DOHH2 (cell line): Measurements from ENCODE around the gene ROR1.

Source experiments
- H3F3A ChIP-seq: fragments of 200-600 bp; sonication (generic), shearing (Covaris generic); 2 replicates; pipeline ENCODE4 v1.6.0; 2016; ENCODE audit warnings: antibody characterized with exemption, mild to moderate bottlenecking; ENCODE audit not compliant: control insufficient read depth, insufficient read depth
- H3K27ac ChIP-seq: fragments of 200-600 bp; sonication (generic); 2 replicates; pipeline ENCODE4 v1.5.1; 2014; ENCODE audit warnings: low read depth, mild to moderate bottlenecking, low read length, moderate library complexity
- H3K27me3 ChIP-seq: fragments of 200-600 bp; sonication (generic); 2 replicates; pipeline ENCODE4 v1.6.1; 2014; ENCODE audit warnings: mild to moderate bottlenecking, low read length, mixed read lengths; ENCODE audit not compliant: control insufficient read depth
- H3K36me3 ChIP-seq: fragments of 200-600 bp; sonication (generic); 2 replicates; pipeline ENCODE4 v1.6.1; 2014; ENCODE audit warnings: mild to moderate bottlenecking, low read length, moderate library complexity, mixed read lengths; ENCODE audit not compliant: control insufficient read depth
- H3K4me1 ChIP-seq: fragments of 200-600 bp; sonication (generic); 2 replicates; pipeline ENCODE4 v1.6.1; 2014; ENCODE audit warnings: mild to moderate bottlenecking, low read length, mixed read lengths; ENCODE audit not compliant: control insufficient read depth
- H3K4me2 ChIP-seq: fragments of 200-600 bp; sonication (generic); 2 replicates; pipeline ENCODE4 v1.6.0; 2014; ENCODE audit warnings: mild to moderate bottlenecking, low read length, moderate library complexity
- H3K4me3 ChIP-seq: fragments of 200-600 bp; sonication (generic); 2 replicates; pipeline ENCODE4 v1.5.1; 2014; ENCODE audit warnings: mild to moderate bottlenecking, low read length, mixed read lengths
- H3K79me2 ChIP-seq: fragments of 200-600 bp; sonication (generic); 2 replicates; pipeline ENCODE4 v1.6.1; 2014; ENCODE audit warnings: mild to moderate bottlenecking, low read length, mixed read lengths; ENCODE audit not compliant: control insufficient read depth
- H3K9me2 ChIP-seq: fragments of 200-600 bp; sonication (generic); replicated peaks from 2 replicates; pipeline ENCODE4 v1.6.1; 2014; ENCODE audit warnings: mild to moderate bottlenecking, low read length, mixed read lengths; ENCODE audit not compliant: control insufficient read depth
- H3K9me3 ChIP-seq: fragments of 200-600 bp; sonication (generic); 2 replicates; pipeline ENCODE4 v1.6.1; 2014; ENCODE audit warnings: antibody characterized with exemption, low read length, mixed read lengths; ENCODE audit not compliant: control insufficient read depth, insufficient read depth
- H4K20me1 ChIP-seq: fragments of 200-600 bp; sonication (generic); 2 replicates; pipeline ENCODE4 v1.6.0; 2014; ENCODE audit warnings: low read depth, mild to moderate bottlenecking, antibody characterized with exemption, low read length, moderate library complexity; ENCODE audit not compliant: control insufficient read depth, insufficient read depth
- EZH2phosphoT487 ChIP-seq: fragments of 200-600 bp; sonication (generic); IDR thresholded peaks from 2 replicates; pipeline ENCODE4 v1.6.1; 2017; ENCODE audit warnings: borderline replicate concordance, mild to moderate bottlenecking, antibody characterized with exemption, low read length, moderate library complexity, mixed read lengths
- TF ChIP-seq, protein P1 (sequence below): fragments of 200-600 bp; sonication (generic); IDR thresholded peaks from one replicate; pipeline ENCODE4 v1.5.1; 2014; ENCODE audit warnings: antibody characterized with exemption, mild to moderate bottlenecking, low read depth, low read length; ENCODE audit not compliant: poor library complexity, severe bottlenecking

The ROR1 gene

GRCh38 chr1:63904826-63905225 is 131.0 kb downstream of the ROR1 start:
- Histone ChIP-seq H4K20me1 (no peaks in the 10 kb centered on the region), H3K4me3 (no peak overlapping the region), H3K9me2 (no peaks in the 10 kb centered on the region), H3K9me3 (no peaks in the 10 kb centered on the region), H3K79me2 (no peaks in the 10 kb centered on the region), H3K36me3 (no peaks in the 10 kb centered on the region), H3F3A (no peaks in the 10 kb centered on the region), H3K27me3 (no peaks in the 10 kb centered on the region), H3K4me2 (no peak overlapping the region), H3K27ac (no peak overlapping the region), H3K4me1 (peaks cover 10% of the 10 kb centered on the region)
- TF ChIP-seq, protein P1, sequence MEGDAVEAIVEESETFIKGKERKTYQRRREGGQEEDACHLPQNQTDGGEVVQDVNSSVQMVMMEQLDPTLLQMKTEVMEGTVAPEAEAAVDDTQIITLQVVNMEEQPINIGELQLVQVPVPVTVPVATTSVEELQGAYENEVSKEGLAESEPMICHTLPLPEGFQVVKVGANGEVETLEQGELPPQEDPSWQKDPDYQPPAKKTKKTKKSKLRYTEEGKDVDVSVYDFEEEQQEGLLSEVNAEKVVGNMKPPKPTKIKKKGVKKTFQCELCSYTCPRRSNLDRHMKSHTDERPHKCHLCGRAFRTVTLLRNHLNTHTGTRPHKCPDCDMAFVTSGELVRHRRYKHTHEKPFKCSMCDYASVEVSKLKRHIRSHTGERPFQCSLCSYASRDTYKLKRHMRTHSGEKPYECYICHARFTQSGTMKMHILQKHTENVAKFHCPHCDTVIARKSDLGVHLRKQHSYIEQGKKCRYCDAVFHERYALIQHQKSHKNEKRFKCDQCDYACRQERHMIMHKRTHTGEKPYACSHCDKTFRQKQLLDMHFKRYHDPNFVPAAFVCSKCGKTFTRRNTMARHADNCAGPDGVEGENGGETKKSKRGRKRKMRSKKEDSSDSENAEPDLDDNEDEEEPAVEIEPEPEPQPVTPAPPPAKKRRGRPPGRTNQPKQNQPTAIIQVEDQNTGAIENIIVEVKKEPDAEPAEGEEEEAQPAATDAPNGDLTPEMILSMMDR = no peak
- no peak for TF ChIP-seq EZH2phosphoT487

DNA sequence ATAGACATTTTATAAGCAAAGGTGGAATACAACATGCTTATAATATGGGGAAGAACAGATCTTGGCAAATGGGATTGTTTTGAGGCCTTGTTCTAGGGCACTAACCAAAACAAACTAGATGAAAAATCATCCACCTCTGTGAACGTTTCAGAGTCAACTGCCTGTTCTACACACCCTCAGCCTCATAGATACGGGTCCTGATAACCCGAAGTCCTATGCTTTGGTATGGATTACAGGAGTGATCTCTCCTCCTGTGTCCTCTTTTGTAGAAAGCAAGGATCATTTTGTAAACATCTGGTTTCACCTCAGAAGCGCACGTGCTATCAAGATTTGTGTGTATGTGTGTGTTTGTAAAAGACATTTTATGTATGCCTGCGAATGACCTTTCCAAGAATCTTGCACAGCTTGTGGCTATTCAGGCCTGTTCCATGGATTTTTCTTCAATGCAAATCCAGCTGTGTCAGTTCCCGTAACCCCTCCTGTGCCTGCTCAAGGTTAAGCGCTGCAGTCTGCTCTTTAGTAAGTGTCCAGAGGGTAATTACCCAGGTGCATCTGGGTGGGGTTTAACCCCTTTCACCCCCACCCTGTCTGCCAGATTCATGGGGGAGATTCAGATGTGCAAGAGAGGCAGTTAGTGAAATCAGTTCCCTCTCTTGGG is 132.4 kb downstream of the ROR1 start:
- Histone ChIP-seq H3K9me3 (no peaks in the 10 kb centered on the region), H3K4me1 (peaks cover 10% of the 10 kb centered on the region), H3K4me3 (no peak overlapping the region), H3K9me2 (no peaks in the 10 kb centered on the region), H3K27me3 (no peaks in the 10 kb centered on the region), H3K36me3 (no peaks in the 10 kb centered on the region), H3K27ac (no peak overlapping the region), H3F3A (no peaks in the 10 kb centered on the region), H4K20me1 (no peaks in the 10 kb centered on the region), H3K79me2 (no peaks in the 10 kb centered on the region), H3K4me2 (no peak overlapping the region)
- TF ChIP-seq, protein P1 = no peak
- TF ChIP-seq EZH2phosphoT487 = no peak

DNA sequence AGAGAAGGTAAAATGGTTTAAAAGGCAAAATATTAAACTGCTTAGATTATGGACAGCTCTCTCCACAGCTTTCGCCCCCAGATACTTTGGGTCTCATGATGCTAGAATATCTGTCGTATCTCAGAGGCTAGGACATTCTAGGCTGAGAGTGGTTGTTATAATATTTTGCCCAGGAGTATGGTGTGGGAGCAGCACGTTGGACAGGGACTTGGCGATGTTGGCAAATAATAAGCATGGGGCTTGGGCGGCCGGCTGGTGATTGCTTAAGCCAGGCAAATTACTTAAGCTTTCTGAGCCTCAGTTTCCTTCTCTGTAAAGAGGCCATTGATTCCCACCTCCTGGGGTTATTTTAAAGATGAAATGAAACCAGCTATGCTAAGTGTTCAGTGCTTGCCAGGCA is 133.2 kb downstream of the ROR1 start:
- H3K27ac ChIP-seq = no peak overlapping the region
- H3K9me2 ChIP-seq = no peaks in the 10 kb centered on the region
- no peaks in the 10 kb centered on the region for H3K79me2 ChIP-seq
- H3F3A ChIP-seq = no peaks in the 10 kb centered on the region
- H3K4me1 ChIP-seq = peaks cover 10% of the 10 kb centered on the region
- no peak overlapping the region for H3K4me3 ChIP-seq
- H3K36me3 ChIP-seq = no peaks in the 10 kb centered on the region
- no peaks in the 10 kb centered on the region for H4K20me1 ChIP-seq
- no peaks in the 10 kb centered on the region for H3K9me3 ChIP-seq
- H3K4me2 ChIP-seq = no peak overlapping the region
- TF ChIP-seq, protein P1 = no peak
- no peaks in the 10 kb centered on the region; the same call in 1 of the 2 replicates for H3K27me3 ChIP-seq
